Psoas muscle (tissue), 8 donors: Measurements from ENCODE around the gene ARL8A. TPM values are rescaled to one million over a fixed set of nuclear protein-coding genes. Genes with fewer than 3 reads are reported as not detected.
A peak's percentile ranks its signal among the peaks of the same experiment; 100 is the strongest.
"Not testable (repeated sequence)": the region's sequence is repeated elsewhere in the genome, so short reads cannot be mapped to it uniquely, and the experiment has no call there.

Experiments used
- ATAC-seq, 4 donors: fragments of 200-7000 bp; cut with Tn5 transposase; one replicate each; pipeline ENCODE4 v1.9.1; 2020; ENCODE audit warnings: moderate library complexity in 3 of 4, mild to moderate bottlenecking in 2 of 4
- DNase-seq, 2 donors: peaks; one replicate each; pipeline ENCODE4 v3.0.0-alpha.2; 2020
- H3K27ac ChIP-seq: fragments of 200-600 bp; one replicate; pipeline ENCODE4 v1.8.0; 2022
- H3K27me3 ChIP-seq, 3 donors: fragments of 200-600 bp in 1 of 3; one replicate each; pipeline versions ENCODE4 v1.6.1 to v1.8.0; 2013 to 2022; ENCODE audit warnings: low read length in 2 of 3, mild to moderate bottlenecking in 2 of 3, moderate library complexity in 1 of 3; ENCODE audit not compliant: insufficient read depth in 3 of 3
- H3K36me3 ChIP-seq, 2 donors: fragments of 200-600 bp in 1 of 2; one replicate each; pipeline versions ENCODE4 v1.6.1 to v1.8.0; 2013 to 2022; ENCODE audit warnings: low read depth in 1 of 2, mild to moderate bottlenecking in 1 of 2, moderate library complexity in 1 of 2; ENCODE audit not compliant: insufficient read depth in 1 of 2
- H3K4me1 ChIP-seq: fragments of 200-600 bp; one replicate; pipeline ENCODE4 v1.8.0; 2022
- H3K4me3 ChIP-seq: fragments of 200-600 bp; one replicate; pipeline ENCODE4 v1.8.0; 2022; ENCODE audit warnings: mild to moderate bottlenecking
- H3K9me3 ChIP-seq: fragments of 200-600 bp; one replicate; pipeline ENCODE4 v1.8.0; 2022
- CTCF ChIP-seq: fragments of 200-600 bp; IDR thresholded peaks from one replicate; pipeline ENCODE4 v1.8.0; 2022; ENCODE audit warnings: antibody characterized with exemption
- WGBS, 3 donors: extraction: QIAGEN DNeasy Blood & Tissue Kit; methylation state at CpG; one replicate each; pipeline versions ENCODE4 v1.1.6 to v1.1.7; 2013; 5-methylcytosine and 5-hydroxymethylcytosine counted together
- intact Hi-C, 2 donors: fragments of 100-400 bp; cut with DNase I; formaldehyde crosslinking; loops; one replicate each; pipeline versions ENCODE4 v1.11.0 to v1.14.2; 2022
- polyA plus RNA-seq, 3 donors: library from polyadenylated mRNA; stranded (reverse); fragments of 200-250 nt; gene quantifications; one replicate each; pipeline ENCODE4 v1.2.3, GENCODE V29; 2013
- total RNA-seq, 4 donors: library from RNA; stranded (reverse); fragmentation: NEBNext Ultra II Directional in 2 of 4; extraction: Animal tissue kit (Norgen Biotek cat#: 25700) in 2 of 4; gene quantifications; one replicate each; pipeline versions ENCODE4 v1.2.1 to v1.2.4, GENCODE V29; 2021 to 2023
- donor health status: healthy with polysubstance abuse.
- donor health status: DM: no; HTN: no; CAD: no; lungs with moderate emphysema.
- donor health status: Bipolar disorder and iron deficiency.
- donor health status: healthy.
- donor health status: DM: yes; HTN: yes; CAD: no.
- donor health status: DM: no; HTN: no; CAD: no.
- donor health status: DM: no; HTN: no; CAD: no.
- donor health status: DM: yes; HTN: yes; CAD: no.

ARL8A gene
- total and polyA plus RNA-seq, 7 donors, result 26.6 to 70.6 (median 53.1) TPM

GRCh38 chr1:202186327-202186726 is 41.8 kb upstream of the ARL8A start:
- intact Hi-C loops, result no loop called here
- no peak overlapping the region for H3K27ac ChIP-seq
- no peaks in the 10 kb centered on the region for H3K4me1 ChIP-seq
- TF ChIP-seq CTCF, result no peak
- ATAC-seq (no peak), DNase-seq (no peak)
- no peaks in the 10 kb centered on the region for H3K27me3 ChIP-seq
- H3K9me3 ChIP-seq, result no peaks in the 10 kb centered on the region
- no peak overlapping the region for H3K4me3 ChIP-seq
- 81 to 92% (median 83%) methylated on average over 7 of the region's 7 CpGs for WGBS, 3 donors
- H3K36me3 ChIP-seq, result no peaks in the 10 kb centered on the region

GRCh38 chr1:202184750-202185460 is 40.4 kb upstream of the ARL8A start:
- peak; percentile 77 for TF ChIP-seq CTCF
- peak; percentile 81 to 89 for DNase-seq
- Histone ChIP-seq H3K9me3 (no peaks in the 10 kb centered on the region), H3K27ac (no peak overlapping the region), H3K36me3 (no peaks in the 10 kb centered on the region), H3K27me3 (no peaks in the 10 kb centered on the region), H3K4me3 (no peak overlapping the region), H3K4me1 (no peaks in the 10 kb centered on the region)
- ATAC-seq, result peak; percentile 68 to 88 (median 80)
- 6 to 17% (median 11%) methylated on average over 19 of the region's 19 CpGs for WGBS, 3 donors
- intact Hi-C loops, result loop anchor here in 1 of 2 donors (5.0 kb wide), 1 partner anchor 532 kb away; no protein-coding TSS in a partner anchor

GRCh38 chr1:202182040-202182877 is 37.7 kb upstream of the ARL8A start:
- Histone ChIP-seq H3K4me3 (no peak overlapping the region), H3K4me1 (no peaks in the 10 kb centered on the region), H3K27me3 (no peaks in the 10 kb centered on the region), H3K27ac (no peak overlapping the region), H3K9me3 (no peaks in the 10 kb centered on the region), H3K36me3 (no peaks in the 10 kb centered on the region)
- ATAC-seq (no peak), DNase-seq (no peak)
- no peak for TF ChIP-seq CTCF
- 86 to 92% (median 90%) methylated on average over 8 of the region's 8 CpGs for WGBS, 3 donors
- intact Hi-C loops, result loop anchor here in 1 of 2 donors (5.0 kb wide), 1 partner anchor 535 kb away; no protein-coding TSS in a partner anchor

- DNase-seq (no peak), ATAC-seq (no peak)
- 84 to 90% (median 85%) methylated on average over 7 of the region's 7 CpGs for WGBS, 3 donors
- intact Hi-C loops, result loop anchor here in 1 of 2 donors (5.0 kb wide), 1 partner anchor 536 kb away; no protein-coding TSS in a partner anchor
- H3K4me1 ChIP-seq, result no peaks in the 10 kb centered on the region
- no peak for TF ChIP-seq CTCF
- no peaks in the 10 kb centered on the region for H3K36me3 ChIP-seq
- H3K27me3 ChIP-seq, result no peaks in the 10 kb centered on the region
- no peak overlapping the region for H3K27ac ChIP-seq
- no peak overlapping the region for H3K4me3 ChIP-seq
- H3K9me3 ChIP-seq, result no peaks in the 10 kb centered on the region
These were observed 37.0 kb upstream of the ARL8A start for GRCh38 chr1:202181586-202181985.

- not testable (repeated sequence) for H3K4me3 ChIP-seq, H3K27ac ChIP-seq, H3K4me1 ChIP-seq, ATAC-seq, H3K36me3 ChIP-seq, DNase-seq, H3K27me3 ChIP-seq, H3K9me3 ChIP-seq
- intact Hi-C loops, result loop anchor here in 1 of 2 donors (5.0 kb wide), 1 partner anchor 537 kb away; no protein-coding TSS in a partner anchor
- WGBS, 3 donors, result 59 to 68% (median 68%) methylated on average over 2 of the region's 2 CpGs
These were observed 36.2 kb upstream of the ARL8A start for GRCh38 chr1:202180751-202181139.
